NCI-H510A (cell line): ENCODE results near the gene SLAMF1.
"Not testable (repeated sequence)": the region's sequence is repeated elsewhere in the genome, so short reads cannot be mapped to it uniquely, and the experiment has no call there.

Experiments
- DNase-seq: peaks from one replicate; lab custom pipeline; 2025; lab: John Stamatoyannopoulos, UW

SLAMF1 gene

DNA sequence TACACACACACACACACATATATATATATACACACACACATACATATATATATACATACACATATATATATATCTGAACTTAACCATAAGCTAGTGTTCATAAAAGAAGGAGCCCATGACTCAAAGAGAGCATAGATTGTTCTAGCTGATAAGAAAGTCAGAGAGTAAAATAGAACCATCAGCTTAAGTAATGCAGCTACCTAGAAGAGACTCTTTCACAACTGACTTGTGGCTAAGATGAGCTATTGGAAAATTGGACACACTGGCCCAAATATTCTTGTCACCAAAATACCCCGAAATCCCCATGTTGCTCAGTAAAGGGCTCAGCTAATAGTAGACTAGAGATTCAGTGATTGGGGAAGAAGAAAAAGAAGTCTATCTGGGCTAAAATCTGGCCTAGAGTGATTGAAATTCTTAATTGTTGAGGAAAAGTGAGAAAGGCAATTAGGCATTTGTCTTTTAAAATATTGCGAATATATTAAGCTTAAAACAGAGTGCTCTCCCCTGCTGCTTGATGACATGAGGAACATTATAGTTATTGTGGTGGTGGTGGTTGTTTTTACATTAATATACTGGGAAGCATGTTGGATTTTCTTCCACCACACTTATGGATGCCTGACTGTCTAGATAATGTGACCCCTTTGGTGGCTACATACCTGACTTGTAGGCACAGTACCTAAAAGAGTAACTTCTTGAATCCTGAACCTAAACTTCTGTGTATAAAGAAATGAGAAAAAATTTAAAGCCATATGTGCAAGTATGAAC is 6.3 kb downstream of the SLAMF1 start:
- no peak for DNase-seq

DNA sequence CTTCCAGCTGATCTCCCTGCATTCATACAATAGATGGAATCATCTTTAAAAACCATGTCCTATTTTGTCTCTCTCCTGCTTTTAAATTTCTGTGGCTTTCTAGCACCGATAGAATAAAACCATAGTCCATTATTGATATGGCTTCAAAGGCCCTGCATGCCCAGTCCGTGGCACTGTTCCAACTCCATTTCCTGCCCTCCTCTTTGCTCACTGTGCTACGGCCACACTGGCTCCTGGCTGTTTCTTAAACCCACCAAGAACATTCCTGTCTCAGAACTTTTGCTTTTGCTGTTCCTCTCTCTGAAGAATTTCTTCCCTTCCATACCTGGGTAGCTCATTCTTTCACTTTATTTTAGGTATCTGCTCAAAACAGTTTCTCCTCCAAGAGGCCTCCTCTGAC is 7.2 kb downstream of the SLAMF1 start:
- DNase-seq = no peak

DNA sequence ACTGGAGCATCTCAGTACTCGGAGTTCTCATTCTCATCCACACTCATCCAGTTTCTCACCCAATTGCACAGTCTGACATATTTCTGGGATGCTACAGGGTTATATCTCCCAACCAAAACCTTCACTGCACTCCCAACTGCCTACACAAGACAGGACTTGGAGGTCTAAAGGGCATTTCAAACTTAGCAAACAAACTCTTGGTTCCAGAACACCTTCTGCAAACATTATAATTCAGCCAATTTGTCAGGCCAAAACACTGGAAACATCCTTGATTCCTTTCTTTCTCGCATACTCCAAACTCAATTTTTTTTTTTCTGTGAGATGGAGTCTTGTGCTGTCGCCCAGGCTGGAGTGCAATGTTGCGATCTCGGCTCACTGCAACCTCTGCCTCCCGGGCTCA is 7.9 kb downstream of the SLAMF1 start:
- DNase-seq = no peak

DNA sequence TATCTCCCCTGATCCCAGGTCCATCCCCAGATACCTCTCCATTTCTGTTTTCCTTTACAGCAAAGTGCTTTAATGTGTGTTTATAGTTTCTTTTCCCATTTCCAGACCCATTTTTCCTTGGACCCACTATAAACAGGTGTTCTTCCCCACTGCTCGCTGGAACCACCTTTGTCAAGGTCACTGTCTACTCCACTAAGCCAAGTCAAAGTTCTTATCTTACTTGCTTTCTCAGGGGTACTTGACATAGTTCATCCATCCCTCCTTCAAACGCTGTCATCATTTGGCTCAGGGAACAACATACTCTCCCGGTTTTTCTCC is 8.3 kb downstream of the SLAMF1 start:
- DNase-seq = no peak

DNA sequence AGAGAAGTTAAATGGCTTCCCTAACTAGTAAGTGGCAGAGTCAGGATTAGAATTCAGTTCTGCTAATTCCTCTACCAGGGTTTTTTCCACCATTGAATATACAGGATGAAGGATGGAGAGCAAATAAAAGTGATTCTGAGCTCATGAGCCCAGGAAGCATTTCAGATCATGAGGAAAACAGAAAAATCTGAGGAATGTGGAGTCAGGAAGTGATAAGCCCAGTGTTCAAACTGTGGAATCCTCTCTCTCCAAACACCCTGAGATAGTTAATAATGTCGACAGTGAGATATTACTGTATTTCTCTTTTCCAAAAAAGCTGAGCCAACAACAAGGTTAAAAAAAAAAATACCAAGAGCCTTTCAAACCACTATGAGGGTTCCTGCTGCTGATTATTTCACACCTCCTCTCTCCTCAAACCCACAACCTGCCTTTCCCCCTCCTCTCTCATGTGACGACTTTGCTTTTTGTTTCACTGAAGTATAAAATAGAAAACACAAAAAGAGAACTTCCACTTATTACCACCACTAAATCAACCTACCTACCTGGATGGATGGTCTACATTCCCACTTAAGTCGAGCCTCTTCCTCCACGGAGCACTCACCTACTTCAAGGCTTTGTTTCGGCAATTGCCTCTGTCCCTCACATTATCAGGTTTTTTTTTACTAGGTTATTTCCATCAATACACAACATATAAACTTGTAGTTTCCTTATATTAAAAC is 8.9 kb downstream of the SLAMF1 start:
- DNase-seq = no peak

DNA sequence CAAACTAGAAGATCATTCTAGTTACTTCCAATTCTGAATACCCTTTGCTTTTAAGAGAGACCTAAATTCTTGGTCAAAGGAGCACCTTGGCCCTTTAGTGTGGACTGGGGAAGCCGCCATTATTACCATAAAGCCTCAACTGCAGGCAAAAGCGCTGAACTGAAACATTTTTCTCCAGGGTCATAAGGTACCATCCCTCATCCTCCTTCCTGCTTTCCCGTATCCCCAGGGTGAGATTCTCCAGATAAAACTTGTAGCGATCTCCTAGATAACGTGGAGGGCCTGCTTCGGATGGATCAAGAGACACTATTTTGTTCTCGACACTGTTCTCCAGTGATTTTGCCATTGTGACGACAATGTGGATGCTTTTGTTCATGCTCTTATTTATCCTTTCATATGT is 9.8 kb downstream of the SLAMF1 start:
- no peak for DNase-seq

DNA sequence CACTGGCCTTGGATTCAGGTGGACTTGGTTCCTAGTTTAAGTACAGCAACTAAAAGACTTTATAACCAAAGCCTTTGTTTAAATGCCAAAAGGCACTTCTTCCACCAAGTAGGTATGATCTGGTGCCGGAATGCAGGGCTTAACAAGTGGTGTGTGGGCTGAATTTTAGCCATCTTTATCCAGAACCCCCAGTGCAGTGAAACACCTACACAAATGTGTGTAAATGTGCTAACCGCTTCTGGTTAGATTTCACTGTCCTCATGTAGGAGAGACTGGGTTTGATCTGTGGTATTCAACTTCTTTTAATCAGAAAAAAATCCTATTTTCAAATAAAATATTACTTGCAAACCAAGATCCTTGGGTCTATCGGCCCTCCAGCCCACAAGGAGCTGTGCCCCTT is 10.3 kb downstream of the SLAMF1 start:
- DNase-seq = no peak

DNA sequence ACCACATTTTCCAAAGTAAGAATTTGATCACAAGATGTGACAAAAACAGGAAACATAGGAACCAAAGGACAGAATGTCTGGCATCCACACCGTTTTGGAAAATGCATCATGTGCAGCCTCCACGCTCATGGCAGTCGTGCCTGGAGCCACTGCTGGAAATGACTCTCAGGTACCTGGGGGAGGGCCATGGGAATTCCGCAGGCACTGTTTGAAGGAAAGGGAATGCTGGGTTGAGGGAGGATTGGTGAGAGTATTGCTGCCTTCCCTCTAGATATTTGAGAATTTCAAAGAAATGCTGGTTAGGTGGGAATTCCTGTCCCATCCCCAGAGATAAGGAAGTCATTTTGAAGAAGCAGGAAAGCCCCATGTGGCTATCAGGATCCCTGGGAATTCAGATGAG is 10.8 kb downstream of the SLAMF1 start:
- DNase-seq = no peak

DNA sequence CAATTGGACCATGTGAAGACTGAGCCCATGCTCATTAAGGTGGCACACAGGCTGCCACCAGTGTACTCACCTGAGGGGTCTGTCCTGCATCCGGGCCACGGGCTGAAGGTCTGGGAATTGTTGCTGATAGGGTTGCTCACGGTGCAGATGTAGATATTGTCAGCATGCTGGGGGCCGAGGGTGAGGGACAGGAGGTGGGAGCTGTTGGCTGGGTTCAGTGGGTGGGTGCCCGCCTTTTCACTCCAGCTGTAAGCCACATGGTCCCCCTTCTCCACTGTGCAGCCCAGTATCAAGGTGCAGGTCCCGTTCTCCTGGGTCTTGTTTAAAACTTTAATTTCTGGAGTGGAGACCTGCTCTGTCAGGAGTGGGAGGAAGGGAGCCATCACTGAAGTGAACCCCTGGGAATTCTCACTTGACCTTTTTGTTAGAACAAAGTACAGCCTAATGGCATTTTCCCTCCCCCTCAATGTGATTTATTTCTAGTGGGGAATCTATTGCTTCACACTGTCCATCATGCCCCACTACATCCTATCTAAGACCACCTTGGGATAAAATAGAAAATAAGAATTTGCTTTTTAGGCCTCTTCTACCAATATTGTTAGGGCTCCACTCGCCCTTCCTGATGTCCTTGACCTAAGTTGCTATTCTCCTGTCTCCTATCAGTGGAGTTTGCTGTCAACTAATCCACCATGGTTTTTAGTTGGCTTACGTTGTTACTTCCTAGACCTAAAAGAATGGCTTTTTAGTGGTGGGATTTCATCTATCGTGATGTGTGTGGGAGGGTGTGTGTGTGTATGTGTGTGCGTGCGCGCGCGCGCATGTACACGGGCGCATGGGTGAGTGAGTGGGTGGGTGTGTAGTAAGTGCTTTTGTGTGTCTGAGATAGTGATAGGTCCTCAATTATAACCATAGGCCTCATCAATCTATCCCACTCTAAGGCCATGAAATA is 12.0 kb downstream of the SLAMF1 start:
- DNase-seq = no peak

DNA sequence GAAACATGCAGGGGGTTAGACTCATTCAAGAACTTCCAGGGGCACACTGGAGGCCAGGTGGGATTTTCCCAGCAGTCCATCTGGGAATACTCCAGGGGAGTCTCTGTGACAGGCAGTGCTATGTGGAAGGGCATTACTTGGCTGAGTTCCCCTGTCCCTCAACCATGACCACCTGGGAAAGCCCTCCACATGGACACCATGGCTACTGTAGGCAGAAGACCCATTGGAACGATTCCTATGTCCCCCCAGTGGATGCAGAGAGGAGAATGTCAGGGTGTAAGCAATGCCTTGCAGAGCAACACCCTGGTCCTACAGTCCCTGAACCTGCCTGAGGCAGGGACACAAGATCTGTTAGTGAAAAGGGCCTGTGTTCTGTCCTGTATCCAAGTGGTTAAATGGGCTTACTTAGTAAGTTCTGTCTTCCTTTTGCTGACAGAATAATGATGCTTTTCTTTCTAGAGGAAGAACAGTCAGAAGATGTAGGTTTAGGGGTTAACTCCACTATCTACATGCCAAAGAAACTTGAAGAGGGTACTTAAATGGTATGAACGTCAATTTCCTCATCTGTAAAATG is 13.4 kb downstream of the SLAMF1 start:
- DNase-seq = no peak

DNA sequence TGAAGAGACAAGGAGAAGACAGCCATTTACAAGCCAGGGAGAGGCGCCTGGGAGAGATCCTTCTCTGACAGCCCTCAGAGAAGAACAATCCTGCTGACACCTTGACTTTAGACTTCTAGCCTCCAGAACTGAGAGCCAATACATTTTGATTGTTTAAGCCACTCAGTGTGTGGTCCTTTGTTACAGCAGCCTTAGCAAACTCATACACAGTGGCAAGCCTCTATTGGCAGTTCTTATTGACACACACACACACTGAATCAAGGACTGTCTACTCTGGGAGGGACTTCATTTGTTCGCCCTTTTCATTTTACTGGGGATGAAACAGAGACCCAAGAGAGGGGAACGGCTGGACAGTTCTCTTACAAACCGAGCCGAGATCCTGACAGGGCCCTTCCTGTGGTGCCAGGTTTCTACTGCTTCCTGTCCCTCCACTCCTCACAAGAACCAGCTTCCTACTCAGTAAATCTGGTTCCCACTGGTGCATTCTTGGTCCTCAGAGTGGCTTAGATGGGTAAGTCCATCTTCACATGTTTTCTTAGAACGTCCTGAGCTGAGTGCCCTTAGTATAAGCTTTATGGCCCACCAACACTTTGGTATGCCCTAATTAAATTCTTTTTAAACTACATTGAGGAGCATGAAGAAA is 14.7 kb downstream of the SLAMF1 start:
- no peak for DNase-seq

DNA sequence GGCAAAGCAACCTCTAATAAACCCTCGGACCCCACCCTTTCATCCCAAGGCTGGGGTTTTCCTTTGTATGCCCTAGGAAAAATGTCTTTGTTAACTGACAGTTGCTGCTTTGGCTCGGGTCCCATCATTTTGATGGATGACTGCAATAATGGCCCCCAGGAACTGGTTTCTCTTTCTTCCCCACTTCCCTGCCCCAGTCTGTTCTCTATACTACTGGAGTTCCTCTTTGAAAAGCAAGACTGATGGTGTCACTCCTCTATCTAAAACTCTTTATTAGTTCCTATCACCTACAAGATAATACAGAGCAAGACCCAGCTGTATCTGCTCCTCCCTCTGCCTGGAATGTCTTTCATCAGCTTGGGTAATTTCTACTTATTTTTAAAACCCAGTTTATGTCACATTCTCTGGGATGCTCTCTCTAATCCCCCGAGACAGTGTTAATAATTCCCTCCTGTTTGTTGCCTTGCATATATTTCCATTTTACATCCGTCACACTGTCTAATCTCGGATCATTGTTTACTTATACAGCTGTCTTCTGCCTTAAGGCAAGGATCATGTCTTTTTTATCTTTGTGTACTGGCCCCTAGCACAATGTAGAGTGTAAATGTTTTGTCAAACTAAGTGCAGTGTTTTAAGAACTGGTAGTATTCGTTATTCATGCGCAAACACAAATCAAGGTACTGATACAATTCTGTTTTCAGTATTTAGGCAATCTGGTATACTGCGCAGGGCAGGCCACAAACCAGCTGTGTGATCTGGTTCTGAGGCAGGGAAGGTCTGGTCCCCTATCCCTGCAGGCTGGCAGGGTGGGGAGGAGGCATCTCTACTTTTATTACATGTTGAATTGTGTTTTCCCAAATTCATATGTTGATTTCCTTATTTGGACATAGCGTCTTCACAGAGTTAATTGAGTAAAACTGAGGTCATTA is 16.1 kb downstream of the SLAMF1 start:
- no peak for DNase-seq

DNA sequence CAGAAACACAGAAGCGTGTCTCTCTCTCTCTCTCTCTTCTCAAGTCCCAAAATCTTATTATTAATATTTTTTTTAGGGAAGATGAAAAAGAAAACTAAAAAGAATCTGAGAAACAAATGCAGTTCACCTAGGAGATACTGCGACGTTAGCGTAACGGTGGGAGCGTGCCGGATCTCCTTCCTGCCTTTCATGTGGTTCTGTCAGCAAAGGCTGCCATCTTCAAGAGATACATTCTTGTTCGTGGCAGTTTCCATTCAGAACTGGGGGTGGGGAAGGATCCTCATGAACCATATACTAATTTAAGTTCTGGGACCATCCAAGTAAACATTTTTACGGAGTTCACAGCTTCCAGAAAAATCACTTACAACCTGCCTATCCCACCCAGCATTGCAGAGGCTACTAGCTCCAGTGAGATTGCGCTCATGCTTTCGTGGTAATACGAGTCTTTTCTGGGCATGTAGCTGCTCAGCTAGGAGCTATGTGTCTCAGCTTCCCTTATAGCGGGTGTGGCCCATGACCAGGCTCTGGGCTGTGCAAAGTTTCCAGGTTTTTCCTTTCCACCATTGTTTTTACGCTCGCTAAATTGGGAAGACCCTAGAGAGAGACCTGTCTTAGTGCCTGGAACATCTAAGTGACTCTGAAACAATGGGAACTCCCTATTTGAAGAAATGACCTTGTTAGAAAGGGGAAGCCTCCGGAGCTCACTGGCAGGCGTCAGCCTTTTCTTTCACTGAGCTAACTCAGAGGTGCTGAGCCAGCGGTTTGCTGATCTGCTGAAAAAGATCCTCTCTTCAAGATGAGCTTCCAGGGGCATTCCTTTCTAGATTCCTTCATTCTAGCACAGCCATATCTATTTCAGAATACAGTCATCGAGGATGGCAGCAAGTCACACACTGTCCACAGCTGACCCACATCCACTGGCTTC is 17.3 kb downstream of the SLAMF1 start:
- no peak for DNase-seq

DNA sequence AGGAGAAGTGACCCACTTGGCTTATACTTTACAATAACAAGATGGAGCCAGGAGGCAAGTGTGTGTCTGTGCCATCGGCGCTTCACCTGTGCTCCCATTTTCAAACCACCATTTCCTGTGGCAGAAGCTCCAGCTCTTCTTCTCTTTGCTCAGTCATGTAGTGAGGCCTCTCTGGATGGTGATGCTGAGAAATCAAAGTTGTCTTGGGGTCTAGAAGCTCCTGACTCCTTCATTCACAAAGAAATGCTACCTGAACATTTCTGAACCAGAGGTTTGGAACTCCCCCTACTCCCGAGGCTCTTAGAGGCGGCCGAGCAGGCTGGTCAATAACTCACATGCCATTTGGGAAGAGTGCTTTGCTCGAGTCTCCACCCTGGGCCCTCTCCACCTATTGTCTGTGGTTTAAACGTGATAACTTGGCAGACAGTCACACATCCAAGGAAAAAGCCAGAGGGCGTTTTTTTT is 18.0 kb downstream of the SLAMF1 start:
- DNase-seq = no peak

DNA sequence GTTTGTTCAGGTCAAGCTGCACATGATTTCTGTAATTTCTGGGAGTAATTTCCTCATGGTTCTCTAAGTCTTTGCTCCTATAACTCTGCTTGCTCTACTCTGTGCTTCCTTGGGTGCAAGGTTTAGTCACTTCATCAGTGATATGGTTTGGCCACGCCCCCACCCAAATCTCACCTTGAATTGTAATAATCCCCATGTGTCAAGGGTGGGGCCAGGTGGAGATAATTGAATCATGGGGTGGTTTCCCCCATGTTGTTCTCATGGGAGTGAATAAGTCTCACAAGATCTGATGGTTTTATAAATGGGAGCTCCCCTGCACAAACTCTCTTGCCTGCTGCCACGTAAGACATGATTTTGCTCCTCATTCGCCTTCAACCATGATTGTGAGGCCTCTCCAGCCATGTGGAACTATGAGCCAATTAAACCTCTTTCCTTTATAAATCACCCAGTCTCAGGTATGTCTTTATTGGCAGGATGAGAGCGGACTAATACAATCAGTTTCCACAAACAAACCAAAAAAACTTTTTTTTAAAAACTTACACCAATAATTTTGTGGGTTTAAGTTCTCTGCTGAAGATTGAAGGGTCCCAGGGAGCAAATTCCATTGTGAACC is 19.1 kb downstream of the SLAMF1 start:
- not testable (repeated sequence) for DNase-seq

DNA sequence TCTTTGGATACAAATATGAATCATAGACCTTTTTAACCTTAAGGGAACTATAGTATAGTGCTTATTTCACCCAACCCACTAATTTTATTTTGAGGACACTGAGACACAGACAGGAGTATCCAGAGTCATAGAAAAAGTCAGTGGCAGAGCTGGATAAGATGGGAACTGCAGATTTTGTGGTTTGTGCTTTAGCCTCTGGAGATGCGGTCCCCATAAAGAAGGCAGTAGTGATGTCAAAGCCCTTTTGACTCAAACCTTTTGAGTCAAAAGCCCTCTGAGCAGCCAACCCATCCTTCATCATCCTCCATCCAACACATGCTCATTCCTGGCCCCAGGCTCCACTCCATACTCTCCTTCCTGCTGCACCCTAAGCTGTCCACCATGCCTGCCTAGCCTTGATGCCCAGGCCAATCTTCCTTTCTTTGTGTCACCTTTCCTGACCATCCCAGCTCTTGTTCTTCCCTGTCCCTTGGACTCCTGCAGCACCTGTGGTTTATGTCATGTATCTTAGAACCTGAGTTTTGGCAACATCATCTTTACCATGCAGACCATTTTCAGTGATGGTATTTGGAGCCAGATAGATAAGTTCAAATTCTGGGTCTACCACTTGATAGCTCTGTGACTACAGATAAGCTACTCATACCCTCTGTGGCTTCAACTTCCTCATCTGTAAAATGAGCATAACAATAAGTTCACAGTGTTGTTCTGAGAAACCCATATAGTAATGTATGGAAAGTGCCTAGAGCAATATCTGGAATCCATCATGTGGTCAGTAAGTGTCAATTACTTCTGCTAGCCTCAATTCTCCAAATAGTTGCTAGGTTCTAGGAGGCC is 20.1 kb downstream of the SLAMF1 start:
- DNase-seq = no peak

DNA sequence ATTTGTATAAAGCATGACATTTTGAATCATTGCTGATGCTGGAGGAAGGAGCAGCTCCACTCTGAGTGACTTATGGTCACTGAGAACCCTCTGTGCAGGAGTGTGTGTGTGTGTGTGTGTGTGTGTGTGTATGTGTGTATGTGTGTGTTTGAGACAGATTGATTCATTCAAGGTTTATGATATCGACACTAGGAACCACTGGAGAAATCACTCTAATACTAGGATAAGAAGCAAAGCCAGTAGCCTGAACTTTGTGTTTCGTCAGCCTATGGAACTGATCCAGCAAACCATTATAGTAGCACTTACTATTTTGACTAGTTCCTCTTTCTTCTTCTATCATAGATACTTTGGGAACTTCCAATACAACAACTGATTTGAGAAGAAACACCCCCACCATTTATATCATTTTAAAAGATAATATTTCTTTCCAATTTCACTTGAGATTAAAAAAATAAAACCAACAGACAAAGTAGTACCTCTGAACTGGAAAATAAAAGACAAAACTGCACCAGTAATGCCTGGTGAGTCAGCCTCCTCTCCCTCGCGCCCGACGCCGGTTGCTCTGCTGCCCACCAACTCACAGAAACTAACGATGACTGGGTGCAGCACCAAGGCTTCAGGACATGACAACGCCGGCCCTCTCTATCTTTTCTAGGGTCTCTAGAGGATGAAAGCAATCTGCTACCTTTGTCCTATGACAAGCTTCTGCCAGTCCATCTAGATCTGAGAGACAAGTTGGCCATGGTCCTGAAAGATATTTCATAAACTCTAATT is 20.9 kb downstream of the SLAMF1 start:
- DNase-seq = no peak
